ENCODE measurements around the gene RTEL1.
A peak's percentile ranks its signal among the peaks of the same experiment; 100 is the strongest.
"Not testable (repeated sequence)": the region's sequence is repeated elsewhere in the genome, so short reads cannot be mapped to it uniquely, and the experiment has no call there.

The RTEL1 gene

DNA sequence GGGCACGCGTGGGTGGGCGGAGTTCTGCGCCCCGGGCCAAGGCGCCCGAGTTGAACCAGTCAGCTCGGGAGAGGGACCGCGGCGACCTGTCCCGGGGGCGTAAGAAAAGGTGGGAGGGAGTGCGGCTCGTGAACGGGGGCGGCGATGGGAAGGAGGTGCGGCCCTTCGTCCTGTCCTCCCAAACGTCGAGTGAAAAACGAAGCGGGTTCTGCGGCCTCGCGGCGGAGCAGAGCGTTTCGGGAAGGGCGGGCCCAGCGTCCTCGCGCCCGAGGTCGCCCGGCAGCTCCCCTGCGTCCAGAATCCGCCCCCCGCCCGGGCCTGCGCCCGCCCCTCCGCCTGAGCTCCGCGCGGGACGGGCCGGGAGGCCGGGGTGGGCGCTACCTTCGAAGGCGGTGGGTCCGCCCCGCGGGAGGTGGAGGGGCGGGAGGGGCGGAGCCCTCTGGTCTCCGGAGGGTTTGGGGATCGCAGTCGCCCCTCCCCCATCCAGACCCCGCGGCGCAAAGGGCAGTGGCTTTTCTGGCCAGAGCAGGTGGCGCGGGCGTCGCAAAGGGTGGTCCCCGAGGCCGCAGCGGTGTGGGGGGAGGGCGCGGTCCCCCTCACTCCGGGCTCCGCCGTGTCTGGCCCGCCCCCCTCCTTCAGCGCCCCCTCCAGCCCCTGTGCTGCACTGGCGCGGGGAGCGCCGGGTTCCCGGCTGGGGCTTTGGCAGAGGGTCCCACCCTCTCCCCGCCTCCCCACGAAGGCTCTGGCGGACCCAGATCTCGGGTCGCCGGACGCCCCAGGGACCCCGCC lies 5.7 kb upstream of the RTEL1 start:
- DNase-seq = peak; percentile 37

DNA sequence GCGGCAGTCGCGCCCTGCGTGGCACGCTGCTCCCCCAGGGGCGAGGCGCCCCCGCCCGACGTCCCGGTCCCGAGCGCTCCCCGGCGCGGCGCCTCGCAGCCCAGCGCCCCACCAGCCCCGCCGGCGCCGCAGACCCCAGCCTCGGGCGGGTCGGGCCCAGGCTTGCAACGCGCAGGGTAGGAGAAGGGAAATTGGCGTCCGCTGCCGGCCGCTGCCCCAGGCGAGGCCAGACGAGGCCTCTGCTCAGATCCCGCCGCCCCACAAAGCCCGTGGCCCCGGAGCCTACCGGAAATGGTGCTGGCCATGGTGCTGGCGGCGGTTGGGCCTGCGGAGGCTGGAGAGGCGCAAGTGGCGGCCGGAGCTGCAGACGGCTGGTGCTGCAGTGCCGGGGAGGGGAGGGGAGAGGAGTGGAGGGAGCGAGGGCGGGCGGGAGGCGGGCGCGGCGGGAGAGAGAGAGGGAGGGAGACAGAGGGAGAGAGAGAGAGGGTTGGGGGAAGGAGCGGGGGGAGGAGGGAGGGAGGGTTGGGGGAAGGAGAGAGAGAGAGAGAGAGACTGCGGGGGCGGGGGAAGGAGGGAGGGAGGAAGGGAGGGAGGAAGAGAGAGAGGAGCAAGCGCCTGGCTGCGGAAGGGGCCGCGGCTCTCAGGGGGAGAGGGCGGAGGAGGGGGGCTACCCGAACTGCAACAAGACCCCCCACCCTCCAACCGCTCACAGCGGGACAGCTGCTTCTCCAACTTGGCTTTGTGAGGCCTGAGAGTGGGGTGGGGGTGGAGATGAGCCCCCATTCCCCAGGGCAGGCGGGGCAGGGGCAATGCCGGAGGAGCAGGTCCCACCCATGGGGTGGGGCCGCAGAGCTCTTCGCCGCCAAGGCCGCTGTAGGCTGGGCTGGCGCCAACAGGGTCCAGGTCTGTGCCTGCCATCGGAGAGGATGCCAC lies 4.8 kb upstream of the RTEL1 start, which contains the start of gene STMN3:
TSS of gene STMN3 (minus strand) at position 384 of the 933 bp plus-strand sequence. CDS start at position 305, 79 bp downstream.
- peak; percentile 92 for DNase-seq

DNA sequence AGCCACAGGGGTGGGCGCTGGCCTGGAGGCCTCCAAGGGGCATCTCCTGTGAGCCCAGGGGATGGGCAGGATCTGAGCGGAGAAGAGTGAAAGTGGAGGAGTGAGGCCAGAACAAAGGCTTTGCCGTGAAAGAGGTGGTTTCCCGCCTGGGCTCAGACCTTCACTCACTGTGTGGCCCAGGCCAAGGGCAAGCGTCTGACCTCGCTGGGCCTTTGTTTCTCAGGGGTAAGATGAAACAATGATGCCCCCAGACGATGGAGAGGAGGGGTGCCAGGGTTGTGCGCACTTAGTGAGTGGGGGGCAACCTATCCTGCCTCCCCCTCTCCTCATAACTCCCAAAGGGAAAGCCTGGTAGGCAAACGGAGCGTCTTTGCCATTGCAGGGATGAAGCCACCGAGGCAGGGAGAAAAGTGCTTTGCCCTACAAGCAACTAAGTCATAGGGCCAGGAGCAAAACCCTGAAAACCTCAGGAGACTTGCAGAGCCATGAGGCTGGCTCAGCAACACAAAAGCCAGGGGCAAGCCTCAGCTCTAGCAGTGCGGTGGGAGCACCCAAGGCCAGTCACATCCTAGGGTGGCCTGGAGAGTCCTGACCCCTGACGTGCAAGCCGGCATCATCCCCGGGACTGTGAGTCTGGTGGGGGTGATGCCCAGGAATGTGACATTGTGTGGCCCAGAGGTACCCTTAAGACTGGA lies 4.0 kb upstream of the RTEL1 start:
- no peak for DNase-seq

DNA sequence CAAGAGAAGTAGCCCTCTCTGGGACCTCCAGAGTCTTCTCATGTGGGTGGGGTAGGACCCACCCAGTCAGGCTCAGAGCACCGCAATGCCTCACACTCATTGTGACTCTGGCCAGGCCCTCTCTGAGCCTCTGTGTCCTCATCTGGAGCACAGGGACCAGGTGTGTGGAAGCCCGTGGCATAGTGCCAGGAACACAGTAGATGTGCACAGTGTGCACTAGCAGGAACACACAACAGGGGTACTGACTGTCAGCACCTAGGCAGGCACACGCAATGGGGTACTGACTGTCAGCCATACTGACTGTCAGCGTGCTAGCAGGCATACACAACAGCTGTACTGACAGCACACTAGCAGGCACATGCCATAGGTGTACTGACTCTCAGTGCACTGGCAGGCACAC lies 2.9 kb upstream of the RTEL1 start:
- no peak for DNase-seq

DNA sequence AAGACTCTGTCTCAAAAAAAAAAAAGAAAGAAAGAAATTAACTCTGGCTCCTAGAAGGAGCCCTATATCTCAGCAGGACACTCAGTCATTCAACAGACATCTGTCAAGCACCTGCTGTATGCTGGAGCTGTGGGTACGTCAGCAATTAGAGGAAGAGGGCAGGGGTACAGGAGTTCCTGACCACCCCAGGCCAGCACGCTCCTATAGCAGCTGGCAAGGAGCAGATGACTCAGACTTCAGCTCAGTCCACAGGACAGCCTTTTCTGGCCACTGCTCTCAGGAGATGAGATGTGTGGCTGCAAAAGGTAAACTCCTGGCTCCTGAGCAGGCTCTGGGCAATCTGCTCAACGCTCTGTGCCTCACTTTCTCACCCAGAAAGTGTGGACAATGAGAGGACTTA lies 1.7 kb upstream of the RTEL1 start:
- DNase-seq = no peak

DNA sequence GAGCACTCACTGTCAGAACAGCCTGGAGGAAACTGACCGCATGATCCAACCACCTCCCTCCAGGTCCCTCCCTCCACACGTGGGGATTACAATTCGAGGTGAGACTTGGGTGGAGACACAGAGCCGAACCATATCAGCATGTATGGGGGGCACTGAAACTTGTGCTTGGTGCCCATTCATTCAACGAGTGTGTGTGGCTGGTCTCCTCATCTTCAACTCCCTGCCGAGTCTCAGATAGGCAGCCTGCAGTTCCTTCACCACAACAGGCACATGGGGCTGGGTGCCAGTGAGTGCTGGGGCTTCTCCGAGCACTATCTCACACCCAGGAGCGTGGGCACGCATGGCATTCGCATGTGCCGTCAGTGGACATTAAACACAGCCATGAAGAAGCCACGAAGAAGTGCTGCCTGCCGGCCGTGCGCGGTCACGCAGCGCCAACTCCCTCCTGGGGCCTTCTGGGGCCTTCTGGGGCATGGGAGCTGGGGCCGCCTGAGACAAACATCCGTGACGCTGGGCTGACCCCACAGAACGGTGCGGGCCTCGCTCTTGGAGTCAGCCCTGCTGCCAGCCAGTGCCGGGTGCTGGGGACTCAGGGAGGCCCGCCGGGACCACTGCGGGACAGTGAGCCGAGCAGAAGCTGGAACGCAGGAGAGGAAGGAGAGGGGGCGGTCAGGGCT lies 714 bp upstream of the RTEL1 start:
- peak; percentile 10 for DNase-seq

DNA sequence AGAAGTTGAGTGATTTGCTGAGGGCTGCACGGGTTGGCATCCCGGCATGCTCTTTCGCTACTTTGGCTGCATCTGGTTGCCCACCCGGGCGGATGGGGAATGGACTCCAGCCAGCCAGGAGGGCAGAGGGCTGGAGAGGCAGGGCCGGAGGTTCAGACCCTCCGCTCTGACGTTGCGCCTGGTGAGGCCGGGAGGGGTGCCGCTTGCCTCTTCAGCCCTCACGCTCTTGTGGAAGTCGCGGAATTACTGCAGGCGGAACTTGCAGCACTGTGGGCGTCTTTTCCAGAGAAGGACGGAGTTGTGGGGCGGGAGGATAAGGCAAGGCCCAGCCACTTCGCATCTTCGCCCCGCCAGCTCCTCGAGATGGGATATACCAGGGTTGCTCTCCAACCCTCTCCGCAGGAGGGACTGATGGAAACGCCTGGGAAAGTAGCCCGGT lies 656 bp downstream of the RTEL1 start:
- DNase-seq = peak; percentile 37

DNA sequence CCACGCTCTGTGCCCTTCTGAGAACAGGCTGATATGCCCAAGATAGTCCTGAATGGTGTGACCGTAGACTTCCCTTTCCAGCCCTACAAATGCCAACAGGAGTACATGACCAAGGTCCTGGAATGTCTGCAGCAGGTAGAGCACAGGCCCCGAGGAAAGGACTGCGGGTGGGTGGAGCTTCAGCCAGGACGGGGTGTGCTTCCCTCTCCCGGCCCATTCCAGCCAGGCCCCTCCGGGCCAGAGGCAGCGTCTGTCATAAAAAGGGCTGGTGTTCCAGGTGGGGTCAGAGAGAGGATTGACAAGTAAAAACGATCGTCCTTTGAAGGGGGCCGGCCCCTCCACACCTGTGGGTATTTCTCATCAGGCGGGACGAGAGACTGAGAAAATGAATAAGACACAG lies 1.3 kb downstream of the RTEL1 start:
- DNase-seq = no peak

DNA sequence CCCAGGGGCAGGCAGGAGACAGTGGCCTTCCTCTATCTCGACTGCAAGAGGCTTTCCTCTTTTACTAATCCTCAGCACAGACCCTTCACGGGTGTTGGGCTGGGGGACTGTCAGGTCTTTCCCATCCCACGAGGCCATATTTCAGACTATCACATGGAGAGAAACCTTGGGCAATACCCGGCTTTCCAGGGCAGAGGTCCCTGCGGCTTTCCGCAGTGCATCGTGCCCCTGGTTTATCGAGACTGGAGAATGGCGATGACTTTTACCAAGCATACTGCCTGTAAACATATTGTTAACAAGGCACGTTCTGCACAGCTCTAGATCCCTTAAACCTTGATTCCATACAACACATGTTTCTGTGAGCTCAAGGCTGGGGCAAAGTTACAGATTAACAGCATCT lies 2.1 kb downstream of the RTEL1 start:
- not testable (repeated sequence) for DNase-seq

DNA sequence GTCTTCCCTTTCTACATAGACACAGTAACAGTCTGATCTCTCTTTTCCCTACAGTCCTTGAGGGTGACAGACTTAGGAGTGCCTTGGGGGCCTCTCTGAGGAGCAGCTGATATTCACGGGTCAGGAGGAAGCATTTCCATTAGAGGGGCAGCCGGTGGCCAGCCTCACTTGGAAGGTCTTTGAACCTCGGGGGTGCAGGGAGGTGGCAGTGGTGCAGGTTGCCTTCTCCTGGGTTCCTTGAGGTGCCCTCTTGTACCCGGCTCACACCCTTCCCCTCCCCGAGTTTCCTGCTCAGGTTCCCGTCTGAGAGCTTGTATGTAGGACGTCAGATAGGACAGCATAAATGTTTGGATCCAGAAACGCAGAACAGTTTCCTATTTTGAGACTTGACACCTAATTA lies 2.5 kb downstream of the RTEL1 start:
- DNase-seq = no peak

DNA sequence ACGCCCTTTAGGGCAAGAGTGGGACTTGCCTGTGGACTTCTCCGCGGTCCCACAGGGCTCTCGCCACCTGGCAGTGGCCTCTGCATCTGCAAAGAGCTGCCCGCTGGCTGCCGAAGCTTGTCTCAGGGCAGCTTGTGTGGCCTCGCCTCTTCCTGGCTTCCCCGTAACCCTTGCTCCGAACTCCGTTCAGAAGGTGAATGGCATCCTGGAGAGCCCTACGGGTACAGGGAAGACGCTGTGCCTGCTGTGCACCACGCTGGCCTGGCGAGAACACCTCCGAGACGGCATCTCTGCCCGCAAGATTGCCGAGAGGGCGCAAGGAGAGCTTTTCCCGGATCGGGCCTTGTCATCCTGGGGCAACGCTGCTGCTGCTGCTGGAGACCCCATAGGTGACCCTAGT lies 3.0 kb downstream of the RTEL1 start:
- DNase-seq = no peak

DNA sequence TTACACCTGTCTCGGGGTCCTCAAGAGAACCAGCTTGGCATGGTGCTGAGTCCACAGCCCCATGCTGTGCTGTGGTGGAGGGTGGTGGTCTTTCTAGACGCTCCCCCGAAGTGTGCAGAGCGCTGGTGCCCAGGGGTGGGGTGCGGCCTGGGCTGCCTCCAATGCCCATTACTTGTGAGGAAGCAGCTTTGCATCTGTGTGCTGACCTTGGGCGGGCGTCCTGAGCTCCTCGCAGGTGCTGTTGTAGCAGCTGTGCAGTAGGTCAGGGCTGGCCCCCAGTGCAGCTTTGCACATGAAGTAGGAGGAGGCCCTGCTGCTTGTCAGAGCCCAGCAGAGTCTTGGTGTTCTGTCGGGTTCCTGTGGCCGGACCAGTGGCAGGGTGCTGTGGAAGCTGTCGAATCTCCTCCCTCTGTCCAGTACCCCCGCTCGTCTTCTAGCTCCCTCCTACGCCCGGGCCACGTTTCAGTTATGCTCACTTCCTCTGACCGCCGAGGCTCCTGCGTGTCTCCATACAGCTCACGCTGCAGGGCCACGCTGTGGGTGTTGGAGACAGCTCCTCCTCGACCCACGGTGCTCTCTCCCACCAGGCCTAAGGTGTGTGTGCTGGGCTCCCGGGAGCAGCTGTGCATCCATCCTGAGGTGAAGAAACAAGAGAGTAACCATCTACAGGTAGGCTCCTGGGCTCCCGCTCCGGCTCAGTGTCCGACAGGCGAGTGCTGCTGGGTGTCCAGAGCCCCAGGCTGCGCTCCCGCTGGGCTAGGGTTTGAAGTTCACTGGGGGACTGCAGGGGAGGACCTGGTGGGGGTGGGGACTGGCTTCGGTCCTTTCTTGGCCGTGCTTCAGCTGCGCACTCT lies 4.1 kb downstream of the RTEL1 start:
- DNase-seq = no peak

DNA sequence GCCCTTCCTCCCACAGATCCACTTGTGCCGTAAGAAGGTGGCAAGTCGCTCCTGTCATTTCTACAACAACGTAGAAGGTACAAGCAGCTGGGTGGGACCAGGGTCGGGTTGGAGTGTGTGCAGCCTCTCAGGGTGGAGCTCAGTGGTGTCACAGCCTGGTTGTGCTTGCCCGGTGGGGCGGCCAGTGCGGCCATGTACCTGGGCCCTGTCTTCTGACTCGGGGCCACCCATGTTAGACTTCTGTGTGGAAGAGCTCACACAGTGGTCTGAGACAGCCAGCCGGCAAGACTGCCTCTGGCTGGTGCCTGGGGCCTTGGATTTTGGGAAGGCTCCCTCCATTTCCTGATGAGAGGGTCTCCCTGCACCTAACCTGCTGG lies 4.7 kb downstream of the RTEL1 start:
- no peak for DNase-seq

DNA sequence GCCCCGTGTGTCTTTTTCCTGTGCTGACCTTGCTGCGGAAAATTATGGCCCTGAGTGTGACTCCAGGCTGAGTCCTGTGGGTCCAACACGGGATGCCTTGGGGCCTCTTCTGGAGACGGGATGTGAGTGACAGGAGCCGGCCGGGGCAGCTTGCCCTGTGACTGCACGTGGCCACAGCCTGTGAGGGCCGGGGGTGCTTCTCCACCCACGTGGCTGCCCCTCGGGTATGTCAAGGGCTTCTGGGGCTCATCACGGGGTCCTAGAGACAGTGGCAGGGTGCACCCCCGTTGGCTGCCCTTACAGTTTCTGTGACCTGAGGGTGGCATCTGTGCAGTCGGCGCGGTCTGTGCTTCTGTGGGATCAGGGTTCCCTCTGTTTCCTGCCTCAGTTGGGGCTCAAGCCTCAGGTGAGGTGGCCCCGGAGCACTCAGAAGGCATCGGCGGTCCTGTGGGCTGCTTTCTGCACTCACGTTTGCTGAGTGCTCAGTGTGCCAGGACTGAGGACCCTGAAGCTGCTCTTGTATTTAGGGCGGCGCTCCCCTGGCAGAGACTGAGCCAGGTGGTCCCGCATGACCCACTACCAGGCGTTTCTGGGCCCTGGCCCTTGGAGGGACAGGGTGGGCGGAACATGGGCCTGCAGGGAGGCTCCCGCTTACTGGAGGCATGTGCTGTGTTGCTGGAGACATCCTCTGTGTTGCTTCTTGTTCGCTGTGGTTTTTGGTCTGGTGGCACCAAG lies 5.4 kb downstream of the RTEL1 start:
- no peak for DNase-seq

DNA sequence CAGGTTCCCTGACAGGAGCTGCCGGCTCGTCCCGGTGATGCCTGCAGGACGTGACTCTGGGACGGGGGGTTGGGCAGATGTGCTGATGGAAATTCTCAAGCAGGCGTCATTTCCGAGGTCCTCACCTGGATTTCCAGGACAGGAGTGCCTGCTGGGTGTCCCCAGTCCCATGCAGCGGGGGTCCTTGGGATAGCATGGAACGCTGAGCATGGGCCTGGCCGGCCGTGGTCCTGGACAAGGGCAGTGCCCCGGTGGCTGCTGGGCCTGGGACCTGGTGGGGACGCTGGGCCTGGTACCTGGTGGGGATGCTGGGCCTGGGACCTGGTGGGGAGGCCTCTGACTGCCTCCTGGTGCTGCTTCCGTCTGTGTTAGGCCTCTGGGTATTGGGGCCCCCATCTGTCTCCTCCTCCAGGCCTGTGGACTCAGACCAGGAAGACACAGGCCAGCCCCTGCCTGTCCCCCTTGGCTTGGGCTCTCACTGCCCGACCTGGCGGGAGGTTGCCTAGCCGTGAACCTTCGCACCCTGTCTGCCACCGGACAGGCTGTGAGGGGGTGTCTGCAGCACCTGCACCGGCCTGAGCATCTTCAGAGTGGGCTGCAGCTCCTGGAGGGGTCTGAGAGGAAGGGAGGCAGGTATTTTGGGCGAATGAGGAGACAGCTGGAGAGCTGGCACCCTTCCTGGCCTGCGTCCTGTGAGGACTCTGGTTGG lies 6.2 kb downstream of the RTEL1 start:
- no peak for DNase-seq

DNA sequence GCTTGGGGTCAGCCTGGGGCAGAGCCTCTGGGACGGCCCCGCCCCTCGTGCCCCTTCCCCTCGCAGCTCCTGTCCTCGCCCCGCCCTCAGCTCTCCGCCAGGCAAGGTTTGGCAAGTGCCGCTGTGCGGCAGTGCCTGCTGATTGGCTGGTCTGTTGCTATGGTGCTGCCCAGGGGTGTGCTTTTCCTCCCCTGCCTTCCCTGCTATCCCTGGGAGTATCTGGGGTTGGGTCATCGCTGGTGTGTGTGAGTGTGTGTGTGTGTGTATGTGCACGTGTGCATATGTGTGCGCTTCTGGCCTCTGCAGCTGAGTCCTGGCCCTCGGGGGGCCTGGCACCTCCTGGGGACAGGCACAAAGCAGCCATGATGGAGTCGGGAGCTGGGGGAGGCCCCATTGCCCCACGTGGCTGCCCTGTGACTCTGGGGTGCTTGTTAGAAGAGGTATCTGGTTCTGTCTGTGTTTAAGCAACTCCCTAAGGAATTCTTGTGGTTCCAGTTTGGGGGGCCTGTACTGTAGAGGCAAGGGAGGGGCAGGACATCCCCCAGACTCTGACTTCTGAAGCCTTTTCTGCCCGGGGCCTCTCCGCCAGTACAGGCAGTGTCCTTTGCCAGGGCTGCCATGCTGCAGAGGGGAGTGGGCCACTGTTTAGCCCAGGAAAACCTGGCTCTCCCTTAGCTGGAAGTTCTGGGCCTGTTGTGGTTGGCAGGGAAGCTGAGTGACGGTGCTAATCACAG lies 6.9 kb downstream of the RTEL1 start:
- peak; percentile 38 for DNase-seq

DNA sequence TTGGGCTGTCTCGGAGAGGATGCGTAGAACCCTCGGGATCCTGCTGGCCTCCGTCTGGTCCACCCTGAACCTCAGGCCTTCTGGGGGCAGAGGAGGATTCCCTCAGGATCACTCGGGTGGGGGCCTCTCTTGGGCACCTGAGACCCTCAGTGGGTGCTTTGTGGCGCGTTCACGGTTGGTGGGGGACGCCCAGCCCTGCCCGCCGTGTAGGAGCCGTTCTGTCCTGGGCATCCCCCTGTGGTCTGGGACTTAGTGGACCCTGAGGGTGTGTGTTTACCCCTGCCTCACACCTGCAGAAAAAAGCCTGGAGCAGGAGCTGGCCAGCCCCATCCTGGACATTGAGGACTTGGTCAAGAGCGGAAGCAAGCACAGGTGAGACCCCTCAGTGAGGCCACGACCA lies 7.6 kb downstream of the RTEL1 start:
- no peak for DNase-seq

DNA sequence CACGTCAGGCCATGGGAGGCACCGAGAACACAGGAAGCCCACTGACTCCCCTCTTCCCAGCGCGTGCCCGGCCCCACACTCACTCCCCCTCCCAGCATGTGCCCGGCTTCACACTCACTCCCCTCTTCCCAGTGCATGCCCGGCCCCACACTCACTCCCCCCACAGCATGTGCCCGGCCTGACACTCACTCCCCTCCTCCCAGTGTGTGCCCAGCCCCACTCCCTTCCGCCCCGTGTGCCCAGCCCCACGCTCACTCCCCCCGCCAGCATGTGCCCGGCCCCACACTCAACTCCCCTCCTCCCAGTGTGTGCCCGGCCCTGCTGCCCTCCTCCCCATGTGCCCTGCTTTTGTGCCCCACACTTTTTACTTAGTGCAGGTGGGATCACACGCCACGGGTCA lies 9.7 kb downstream of the RTEL1 start:
- DNase-seq = no peak

DNA sequence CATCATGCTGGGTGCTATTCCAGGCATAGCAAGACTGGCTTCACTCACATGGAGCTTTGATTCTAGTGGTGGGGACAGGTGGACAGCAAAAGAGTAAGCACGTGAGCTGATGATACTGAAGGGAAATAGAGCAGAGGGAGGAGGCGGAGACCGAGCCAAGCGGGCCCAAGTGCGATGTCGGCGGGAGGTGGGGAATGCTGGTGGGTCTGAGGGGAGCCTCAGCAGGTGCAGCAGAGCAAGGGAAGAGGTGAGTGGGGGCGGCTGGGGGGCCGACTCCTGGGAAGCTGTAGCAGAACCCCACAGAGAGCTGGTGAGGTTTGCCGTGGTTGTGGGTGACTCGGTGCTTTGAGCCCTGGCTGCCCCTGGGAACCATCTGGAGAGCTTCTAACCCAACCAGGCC lies 10.2 kb downstream of the RTEL1 start:
- DNase-seq = no peak

DNA sequence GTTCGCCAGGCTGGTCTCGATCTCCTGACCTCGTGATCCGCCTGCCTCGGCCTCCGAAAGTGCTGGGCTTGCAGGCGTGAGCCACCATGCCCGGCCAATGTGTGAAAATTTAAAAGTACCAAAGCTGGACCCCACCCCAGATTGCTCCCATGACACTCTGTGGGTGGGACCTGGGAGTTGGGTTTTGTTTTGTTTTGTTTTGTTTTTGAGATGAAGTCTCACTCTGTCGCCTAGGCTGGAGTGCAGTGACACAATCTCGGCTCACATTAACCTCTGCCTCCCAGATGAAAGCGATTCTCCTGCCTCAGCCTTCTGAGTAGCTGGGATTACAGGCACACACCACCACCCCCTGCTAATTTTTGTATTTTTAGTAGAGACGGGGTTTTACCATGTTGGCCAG lies 13.6 kb downstream of the RTEL1 start:
- not testable (repeated sequence) for DNase-seq

Data from fibroblast of skin of right biceps (primary cell).